HL-60 (cell line): ENCODE data around the gene CASTOR1.

Experiments used
- CTCF ChIP-seq: IDR thresholded peaks from one replicate; pipeline ENCODE4 v1.5.1; 2011; ENCODE audit warnings: low read length, control low read depth, inconsistent platforms; ENCODE audit not compliant: insufficient read depth
- POLR2AphosphoS5 ChIP-seq: IDR thresholded peaks from 2 replicates; pipeline ENCODE4 v1.6.1; 2012; ENCODE audit warnings: low read depth

GRCh38 chr22:30332551-30332950, 43.2 kb upstream of the CASTOR1 start:
- TF ChIP-seq POLR2AphosphoS5 (no peak), CTCF (no peak)
